Amniotic stem cell (primary cell): ENCODE data around the gene PGBD5.
"Not testable (repeated sequence)": the region's sequence is repeated elsewhere in the genome, so short reads cannot be mapped to it uniquely, and the experiment has no call there.

ENCODE experiments used
- DNase-seq: peaks from one replicate; lab custom pipeline; 2025; lab: John Stamatoyannopoulos, UW

PGBD5 gene

GRCh38 chr1:230424391-230425251 lies 1.5 kb downstream of the PGBD5 start:
- DNase-seq, result no peak

- DNase-seq, result no peak
Measured at GRCh38 chr1:230423951-230424350, 2.2 kb downstream of the PGBD5 start.

DNA sequence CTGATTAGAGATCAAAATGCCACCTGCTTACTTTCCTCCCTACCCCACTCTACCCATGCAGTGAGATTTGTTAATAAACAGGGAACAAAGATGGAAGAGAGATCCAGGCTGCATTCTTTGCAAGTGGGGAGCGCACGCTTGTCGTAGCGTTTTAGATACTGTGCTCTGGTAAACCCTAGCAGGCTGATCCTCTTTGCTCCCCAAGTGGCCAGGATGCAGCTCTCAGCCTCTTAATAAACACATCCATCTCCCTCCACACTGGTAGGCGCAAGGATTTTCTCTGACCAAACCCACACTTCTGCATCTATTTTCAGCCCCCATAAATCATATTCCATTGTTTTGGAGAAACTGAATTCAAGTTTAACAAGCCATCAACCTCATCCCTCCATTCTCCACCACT lies 2.9 kb downstream of the PGBD5 start:
- DNase-seq, result no peak

GRCh38 chr1:230422221-230422981 lies 3.7 kb downstream of the PGBD5 start:
- no peak for DNase-seq

DNA sequence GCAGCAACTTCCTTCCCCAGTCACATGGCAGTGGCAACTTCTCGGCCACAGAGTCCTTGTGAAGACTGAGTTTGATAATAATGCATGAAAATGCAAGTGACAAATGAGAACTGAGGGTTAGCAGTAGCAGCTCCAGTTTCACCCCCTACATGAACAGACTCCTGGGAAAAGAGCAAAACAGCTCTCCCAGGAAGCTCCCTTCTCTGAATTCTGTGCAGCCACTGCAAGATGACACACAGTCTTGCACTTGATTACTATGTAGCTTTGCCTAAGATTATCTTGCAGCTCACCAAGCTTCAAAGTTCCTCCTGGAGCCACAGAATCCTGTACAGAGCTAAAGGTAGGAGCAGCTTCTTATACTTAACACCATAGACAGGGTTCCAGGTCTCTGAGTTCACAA lies 4.7 kb downstream of the PGBD5 start:
- DNase-seq, result no peak

- not testable (repeated sequence) for DNase-seq
Measured at GRCh38 chr1:230420372-230420771, 5.8 kb downstream of the PGBD5 start.

- no peak for DNase-seq
Measured at GRCh38 chr1:230416430-230416829, 9.7 kb downstream of the PGBD5 start.

DNA sequence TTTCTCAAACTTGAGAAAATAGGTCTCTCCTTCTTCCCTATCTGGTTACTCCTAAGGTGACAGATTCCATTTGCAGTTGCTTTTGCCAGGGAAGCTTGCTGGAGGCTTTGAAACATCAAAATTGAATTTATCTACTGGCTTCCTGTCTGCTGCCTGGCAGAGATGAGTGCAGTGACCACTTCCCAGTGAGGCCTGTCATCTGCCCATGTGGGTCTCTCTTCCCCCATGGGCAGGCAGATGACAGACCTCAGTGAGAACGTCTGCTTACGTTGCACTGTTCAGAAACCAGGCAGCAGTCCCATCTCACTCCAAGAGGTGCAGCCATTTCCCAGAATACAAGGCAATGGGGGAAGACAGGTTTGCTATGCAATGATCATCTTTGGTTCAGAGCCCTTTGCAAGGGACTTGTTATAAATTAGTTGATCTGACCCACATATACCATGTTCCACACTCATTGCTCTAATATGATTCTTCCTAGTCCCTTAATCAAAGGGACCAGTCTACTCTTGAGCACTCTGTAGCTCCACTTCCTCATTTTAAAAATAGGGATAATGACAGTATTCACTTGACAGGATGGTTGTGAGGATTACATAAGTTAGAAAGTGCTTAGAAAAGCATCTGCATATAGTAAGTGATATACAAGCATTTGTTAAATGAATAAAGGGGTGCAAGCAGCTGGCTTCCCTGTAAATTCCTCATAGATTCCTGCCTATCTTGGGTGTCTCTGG lies 10.6 kb downstream of the PGBD5 start:
- no peak for DNase-seq

DNA sequence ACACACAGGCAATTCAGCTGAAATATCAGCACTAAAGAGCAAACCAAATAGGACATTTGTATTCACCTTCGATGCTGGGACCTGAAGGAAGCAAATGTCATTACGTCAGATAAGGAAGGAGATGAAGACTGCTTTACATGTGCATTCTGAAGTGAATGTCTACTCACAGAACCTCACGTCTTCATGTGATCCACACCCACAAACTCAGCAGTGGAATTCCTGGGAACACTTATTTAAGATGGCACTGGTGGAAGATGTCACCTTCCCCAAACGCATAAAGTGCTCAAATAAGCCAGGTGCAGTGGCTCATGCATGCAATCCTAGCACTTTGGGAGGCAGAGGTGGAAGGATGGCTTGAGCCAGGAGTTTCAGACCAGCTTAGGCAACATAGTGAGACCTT lies 11.4 kb downstream of the PGBD5 start:
- no peak for DNase-seq

GRCh38 chr1:230414102-230414501 lies 12.0 kb downstream of the PGBD5 start:
- no peak for DNase-seq

DNA sequence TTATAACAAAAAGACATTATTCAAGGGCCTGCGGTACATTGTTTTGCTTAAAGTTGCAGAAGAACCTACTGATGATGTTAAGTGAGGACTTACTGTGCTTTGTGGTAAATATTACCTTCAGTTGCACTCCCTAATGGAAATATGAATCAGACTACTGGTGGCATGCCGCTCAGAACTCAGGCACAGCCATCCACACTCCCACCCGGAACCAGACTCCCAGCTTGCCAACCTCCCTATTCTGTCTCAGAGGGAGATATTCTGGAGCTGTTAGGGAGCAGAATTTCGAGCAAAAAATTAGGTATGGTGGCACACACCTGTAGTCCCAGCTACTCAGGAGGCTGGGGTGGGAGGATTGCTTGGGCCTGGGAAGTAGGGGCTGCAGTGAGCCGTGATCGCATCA lies 13.1 kb downstream of the PGBD5 start:
- DNase-seq, result no peak

- DNase-seq, result no peak
Measured at GRCh38 chr1:230408971-230409370, 17.2 kb downstream of the PGBD5 start.

GRCh38 chr1:230407351-230407750 lies 18.8 kb downstream of the PGBD5 start:
- no peak for DNase-seq

- DNase-seq, result not testable (repeated sequence)
Measured at GRCh38 chr1:230406727-230407126, 19.4 kb downstream of the PGBD5 start.

DNA sequence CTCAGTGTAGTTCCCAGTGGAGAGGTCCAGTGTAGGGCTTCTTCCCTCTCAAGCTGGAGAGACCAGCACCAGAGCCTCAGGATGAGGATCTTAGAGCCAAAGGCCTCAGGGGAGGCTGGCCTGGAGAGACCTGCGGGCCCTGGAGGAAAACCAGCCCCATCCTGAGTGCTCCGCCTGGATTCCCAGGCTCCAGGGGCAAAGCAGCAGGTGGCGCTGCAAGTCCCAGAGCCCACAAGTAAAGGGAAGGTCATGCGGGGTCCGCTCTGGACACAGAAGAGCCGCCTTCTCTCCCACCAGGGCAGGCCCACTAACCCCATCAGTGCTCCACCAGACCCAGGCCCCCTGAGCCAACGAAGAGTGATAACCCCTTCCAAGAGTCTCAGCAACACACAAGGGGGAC lies 22.7 kb downstream of the PGBD5 start:
- DNase-seq, result no peak

DNA sequence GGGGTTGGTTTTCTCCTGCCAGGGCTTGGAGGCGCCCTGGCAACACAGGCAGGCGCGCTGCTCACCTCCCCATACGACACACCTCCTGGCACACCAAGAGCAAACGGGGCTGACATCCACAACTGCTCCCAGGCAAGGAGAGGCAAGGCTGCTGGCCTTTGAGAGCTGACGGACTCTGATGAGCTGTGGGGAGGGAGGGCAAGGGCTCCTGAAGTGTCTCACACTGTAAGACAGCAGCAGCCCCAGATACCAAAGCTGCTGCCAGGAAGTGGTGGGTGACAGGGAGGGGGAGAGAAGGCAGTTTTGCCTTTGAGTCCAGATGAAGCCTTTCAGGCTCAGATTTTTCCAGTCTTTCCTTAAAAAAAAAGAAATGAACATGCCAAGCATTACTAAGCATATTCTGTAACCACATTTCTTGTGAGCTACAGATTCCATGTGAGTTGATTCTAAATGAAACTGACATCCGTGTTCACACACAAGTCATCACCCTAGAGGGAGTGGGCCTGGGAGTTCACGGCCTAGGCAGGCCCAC lies 24.3 kb downstream of the PGBD5 start:
- DNase-seq, result no peak

DNA sequence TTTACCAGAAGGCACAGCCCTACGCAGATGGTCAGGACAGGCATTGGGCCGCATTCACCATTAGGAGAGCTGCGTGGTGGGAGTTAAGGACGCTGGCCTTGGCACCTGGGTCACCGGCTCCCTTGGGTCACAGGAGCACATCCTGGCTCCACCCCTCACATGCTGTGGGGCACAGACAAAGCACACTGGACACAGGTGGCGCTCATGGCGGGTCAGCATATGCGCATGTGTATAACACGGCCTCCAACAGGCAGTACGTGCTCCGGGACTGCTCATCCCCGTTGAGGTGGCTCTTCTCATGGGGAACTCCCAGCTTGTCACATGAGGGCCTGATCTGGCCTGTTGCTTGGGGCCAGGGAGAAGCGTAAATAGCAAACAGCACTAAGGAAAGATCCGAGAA lies 25.0 kb downstream of the PGBD5 start:
- no peak for DNase-seq

- DNase-seq, result no peak
Measured at GRCh38 chr1:230400007-230400344, 26.2 kb downstream of the PGBD5 start.

- no peak for DNase-seq
Measured at GRCh38 chr1:230399321-230400006, 26.7 kb downstream of the PGBD5 start.

DNA sequence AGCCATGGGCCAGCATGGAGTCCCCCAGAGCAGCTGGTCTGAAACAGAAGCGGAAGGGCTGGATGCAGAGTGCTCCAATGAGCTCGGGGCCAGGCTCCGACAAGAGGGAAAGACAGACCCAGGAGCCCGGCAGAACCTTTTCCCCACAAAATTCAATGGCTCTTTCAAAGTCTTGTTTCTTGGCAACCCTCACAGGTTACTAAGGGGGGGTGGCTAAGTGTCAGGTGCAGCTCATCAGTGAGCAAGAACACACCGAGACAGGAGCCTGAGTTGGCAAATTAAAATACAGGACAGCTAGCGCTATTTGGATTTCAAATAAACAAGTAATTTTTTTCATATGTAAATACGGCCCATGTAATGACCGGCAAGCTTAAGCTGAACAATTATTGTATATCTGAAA lies 27.3 kb downstream of the PGBD5 start:
- DNase-seq, result no peak

DNA sequence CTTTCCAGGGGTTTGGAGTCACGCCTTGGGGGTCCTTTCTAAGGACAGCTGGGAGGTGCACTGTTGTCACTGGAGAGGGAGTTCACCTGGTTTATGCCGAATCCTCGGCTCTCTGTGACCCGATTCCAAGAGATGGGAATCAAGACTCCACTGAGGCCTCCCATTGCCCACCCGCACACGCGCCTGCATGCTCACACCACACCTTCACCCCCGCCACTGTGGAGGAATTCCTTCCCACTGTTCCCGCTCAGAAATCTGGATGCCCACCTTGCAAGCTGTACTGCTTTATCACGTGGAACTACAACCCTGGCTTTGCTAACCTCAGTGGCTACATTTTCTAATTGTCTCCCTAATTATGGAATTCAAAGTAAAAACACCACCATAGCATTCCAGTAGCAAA lies 29.2 kb downstream of the PGBD5 start:
- DNase-seq, result no peak

GRCh38 chr1:230395932-230396331 lies 30.2 kb downstream of the PGBD5 start:
- DNase-seq, result no peak
